Colon (tissue), 2 donors: ENCODE data around the gene AUTS2.
"Not testable (repeated sequence)": the region's sequence is repeated elsewhere in the genome, so short reads cannot be mapped to it uniquely, and the experiment has no call there.

Experiments
- FAIRE-seq: peaks from 2 replicates; lab custom pipeline; 2012; peaks lifted over from hg19 to GRCh38; lab: Jason Lieb, UNC
- donor health status: control.
- donor health status: control.

Gene AUTS2

GRCh38 chr7:70582927-70583895 is 984.9 kb downstream of the AUTS2 start:
- FAIRE-seq: no peak

- FAIRE-seq: no peak
Observed at GRCh38 chr7:70583965-70584883, 985.9 kb downstream of the AUTS2 start.

DNA sequence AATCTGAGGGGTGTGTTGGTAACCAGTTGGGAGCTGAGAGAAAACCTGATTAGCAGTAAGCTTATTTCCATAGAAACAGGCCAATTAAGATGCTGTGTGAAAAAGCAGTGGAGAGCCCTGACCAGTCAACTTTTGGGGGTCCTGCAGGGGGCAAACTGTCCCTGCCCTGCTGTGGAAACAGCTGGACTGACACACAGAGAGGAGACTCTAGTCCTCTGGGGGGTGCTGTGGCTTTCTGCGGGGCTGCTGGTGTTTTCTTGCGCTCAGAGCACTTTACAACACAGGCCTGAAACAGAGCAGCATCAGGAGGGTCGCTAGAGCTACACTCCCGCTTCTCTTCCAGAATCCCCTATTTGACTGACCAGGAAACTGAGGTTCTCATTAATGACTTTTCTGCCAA is 986.8 kb downstream of the AUTS2 start:
- no peak for FAIRE-seq

GRCh38 chr7:70586822-70587221 is 988.5 kb downstream of the AUTS2 start:
- no peak for FAIRE-seq

DNA sequence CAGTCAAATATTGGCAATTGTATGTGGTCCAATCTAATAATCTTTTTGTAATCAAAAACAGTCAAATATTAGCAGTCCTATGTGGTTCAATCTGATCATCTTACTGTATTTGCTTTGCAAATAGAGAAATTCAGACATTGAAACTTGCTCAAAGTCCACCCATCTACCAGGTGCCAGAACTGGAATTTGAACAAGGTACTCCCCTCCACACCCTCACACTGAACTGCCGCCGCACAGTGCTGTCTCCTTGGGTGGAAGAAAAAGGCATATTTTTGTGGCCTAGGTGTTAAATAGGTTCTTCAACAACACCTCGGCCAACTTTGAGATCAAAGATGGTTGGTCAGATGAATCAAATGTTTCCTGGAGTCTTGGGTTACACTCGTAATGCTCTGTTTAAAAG is 989.5 kb downstream of the AUTS2 start:
- FAIRE-seq: no peak

GRCh38 chr7:70588191-70588921 is 990.1 kb downstream of the AUTS2 start:
- FAIRE-seq: no peak

GRCh38 chr7:70589010-70589409 is 990.7 kb downstream of the AUTS2 start:
- no peak for FAIRE-seq

DNA sequence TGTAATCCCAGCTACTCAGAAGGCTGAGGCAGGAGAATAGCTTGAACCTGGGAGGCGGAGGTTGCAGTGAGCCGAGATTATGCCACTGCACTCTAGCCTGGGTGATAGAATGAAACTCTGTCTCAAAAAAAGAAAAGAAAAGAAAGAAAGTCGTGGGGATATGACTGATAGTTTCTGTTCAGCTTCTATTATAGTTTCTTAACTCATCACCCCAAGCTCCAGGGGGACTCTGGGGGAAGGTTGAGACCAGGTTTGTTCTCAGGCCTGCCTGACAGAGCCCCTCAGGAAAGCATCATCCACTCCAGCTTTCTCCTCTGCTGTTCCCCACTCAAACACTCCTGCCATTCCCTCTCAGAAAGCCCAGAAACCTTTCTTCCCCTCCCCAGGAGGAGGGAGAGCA is 991.3 kb downstream of the AUTS2 start:
- no peak for FAIRE-seq

DNA sequence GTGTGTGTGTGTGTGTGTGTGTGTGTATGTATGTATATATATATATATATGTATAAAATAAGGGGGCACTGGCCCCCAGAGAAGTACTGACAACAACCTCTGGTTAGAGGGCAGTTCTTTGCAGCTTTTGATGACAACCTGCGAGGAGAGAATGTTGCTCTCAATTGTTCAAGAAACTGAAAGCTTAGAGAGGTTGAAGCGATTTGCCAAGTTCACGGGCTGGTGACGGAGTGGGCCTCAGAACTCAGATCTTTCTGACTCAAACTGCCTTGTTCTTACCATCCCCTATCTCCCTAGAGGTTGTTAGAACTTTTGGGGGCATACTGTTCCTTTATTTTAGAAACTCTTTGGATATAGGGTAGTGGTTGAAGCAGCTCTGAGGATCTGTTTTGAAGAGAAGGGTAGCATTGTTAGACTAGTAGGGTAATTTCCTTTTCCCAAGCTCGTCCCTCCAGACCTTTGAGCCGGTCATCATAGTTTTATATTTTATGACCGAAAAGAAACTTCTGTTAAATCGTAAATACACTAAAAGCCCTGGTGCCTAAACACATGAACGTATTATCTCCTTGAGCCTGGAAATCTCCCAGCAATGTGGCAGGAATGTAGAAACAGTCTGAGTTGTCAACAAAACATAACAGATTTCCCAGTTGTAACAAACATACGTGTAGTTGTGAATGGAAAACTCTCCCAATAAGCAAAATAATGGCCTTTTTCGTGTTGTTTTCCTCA is 992.0 kb downstream of the AUTS2 start:
- FAIRE-seq: no peak

GRCh38 chr7:70591643-70592042 is 993.4 kb downstream of the AUTS2 start:
- no peak for FAIRE-seq

- no peak for FAIRE-seq
Observed at GRCh38 chr7:70592171-70592570, 993.9 kb downstream of the AUTS2 start.

DNA sequence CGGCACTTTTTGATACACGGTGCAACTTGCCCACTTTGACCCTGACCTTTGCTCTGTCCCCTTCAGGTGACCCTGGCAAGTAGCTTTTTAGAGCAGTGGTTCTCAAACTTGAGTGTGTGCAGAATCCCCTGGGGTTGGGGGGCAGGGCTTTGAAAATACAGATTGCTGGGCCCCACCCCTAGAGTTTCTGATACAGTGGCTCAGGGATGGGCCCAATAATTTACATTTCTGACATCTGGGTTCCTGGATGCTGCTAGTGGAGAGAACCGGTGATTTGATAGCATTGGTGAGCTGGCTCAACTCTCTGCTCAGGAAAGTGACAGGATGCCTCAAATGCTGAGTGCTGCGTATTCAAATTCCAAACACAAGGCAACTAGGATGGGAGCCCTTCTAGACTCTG is 995.9 kb downstream of the AUTS2 start:
- FAIRE-seq: no peak

DNA sequence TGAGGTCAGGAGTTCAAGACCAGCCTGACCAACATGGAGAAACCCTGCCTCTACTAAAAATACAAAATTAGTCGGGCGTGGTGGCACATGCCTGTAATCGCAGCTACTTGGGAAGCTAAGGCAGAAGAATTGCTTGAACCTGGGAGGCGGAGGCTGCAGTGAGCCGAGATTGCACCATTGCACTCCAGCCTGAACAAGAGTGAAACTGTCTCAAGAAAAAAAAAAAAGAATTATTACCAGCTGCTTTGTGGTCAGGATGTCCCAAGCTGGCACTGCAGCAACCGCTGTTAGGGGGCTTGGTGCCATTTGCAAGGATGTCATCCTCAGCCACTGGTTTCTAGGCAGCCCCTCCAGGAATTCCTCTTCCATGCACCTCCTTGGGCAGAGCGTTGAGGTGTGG is 996.6 kb downstream of the AUTS2 start:
- not testable (repeated sequence) for FAIRE-seq

- no peak for FAIRE-seq
Observed at GRCh38 chr7:70595370-70595754, 997.1 kb downstream of the AUTS2 start.

GRCh38 chr7:70595755-70596597 is 997.7 kb downstream of the AUTS2 start:
- no peak for FAIRE-seq

DNA sequence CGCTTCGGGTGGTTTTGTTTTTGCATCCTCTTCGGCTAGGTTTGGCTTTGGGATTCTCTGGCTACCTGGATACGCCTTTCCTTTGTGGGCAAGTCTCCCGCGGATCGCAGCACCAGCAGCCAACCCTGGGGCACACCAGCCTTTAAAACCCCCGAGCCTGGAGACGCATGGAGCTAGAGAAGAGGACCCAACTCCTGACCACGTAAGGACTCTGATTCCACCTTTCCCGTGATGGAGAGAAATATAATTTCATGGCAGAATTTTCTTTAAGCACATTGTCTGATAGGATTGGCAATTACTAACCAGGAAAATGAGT is 998.3 kb downstream of the AUTS2 start:
- no peak for FAIRE-seq

DNA sequence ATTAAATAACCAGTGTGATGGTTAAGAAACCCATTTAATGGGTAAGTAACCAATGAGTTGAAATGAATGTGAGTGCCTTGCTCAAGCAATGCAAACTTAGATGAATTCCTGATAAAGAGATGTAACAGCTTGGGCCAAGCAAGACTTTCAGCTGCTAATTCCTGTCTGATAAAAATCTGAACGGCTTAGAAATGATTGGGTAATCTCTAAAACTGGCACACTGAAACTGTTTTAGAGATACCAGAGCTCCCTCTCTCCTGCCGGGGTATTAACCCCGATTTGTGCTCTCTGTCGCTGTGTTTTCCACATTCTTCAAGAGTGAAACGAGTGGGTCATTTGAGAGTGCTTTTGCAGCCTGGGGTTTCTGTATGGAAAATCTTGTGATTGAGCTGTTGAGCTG is 998.8 kb downstream of the AUTS2 start:
- no peak for FAIRE-seq

DNA sequence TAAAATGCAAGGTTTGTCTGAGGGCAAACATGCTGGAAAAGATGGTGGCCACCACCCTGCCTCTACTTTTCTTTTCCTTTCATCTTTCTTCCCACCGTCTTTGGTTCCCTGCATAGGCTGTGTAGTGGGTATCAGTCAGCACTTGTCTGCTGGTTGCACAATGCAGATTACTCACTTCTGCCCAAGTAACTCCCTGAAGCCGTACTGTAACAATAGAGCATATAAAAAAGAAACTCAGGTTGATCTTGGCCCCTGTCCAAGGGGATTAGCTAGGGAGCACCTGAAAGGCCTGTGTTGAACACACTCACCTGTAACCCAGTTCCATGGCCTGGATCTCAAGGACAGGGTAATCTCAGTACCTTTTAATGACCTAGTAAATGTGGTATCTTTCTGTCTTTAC is 1000.7 kb downstream of the AUTS2 start:
- FAIRE-seq: no peak

DNA sequence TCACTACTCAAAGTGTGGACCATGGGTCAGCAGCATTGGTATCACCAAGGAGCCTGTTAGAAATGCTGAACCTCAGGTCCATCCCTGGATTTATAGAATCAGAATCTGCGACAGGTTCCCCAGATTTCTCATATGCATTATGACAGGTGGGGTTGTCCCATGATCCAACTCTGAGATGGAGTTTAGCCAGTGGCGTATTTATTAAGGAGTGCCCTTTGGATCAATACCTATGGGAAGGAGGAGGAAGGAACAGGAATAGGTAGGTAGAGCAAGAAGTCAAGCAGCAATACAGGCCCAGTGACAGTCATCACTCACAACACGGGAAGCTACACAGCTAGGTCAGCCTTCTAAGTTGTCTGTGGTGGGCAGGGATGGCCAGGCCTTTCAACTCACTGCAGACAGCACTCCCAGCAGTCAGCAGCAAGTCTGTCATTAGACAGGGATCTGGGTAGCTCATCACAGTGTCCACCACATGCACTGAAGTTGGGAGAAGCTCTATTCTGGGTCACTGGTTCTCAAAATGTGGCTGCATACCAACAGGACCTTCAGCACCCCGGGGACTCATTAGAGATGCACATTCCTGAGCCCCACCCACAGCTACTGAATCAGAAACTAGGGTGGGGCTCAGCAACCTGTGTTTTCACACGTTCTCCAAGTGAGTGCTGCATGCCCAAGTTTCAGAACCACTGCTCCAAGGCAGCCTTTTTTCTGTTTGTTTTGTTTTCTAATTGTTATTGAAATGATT is 1001.3 kb downstream of the AUTS2 start:
- FAIRE-seq: no peak

- no peak for FAIRE-seq
Observed at GRCh38 chr7:70600993-70601392, 1002.7 kb downstream of the AUTS2 start.
